HepG2 (cell line): Measurements from ENCODE around the gene TCFL5. TPM values are rescaled to one million over a fixed set of nuclear protein-coding genes. Genes with fewer than 3 reads are reported as not detected.
A peak's percentile ranks its signal among the peaks of the same experiment; 100 is the strongest.

ENCODE experiments used
- CENPBD1 ChIP-seq: sonication (generic); formaldehyde crosslinking; IDR thresholded peaks from 2 replicates; pipeline ENCODE4 v1.8.0; 2022; ENCODE audit warnings: missing genetic modification reagents, low read depth, mild to moderate bottlenecking, borderline replicate concordance
- ELF1 ChIP-seq: sonication (generic); formaldehyde crosslinking; IDR thresholded peaks from 2 replicates; pipeline ENCODE4 v1.4.0; 2020; ENCODE audit warnings: missing genetic modification reagents
- ELK4 ChIP-seq: sonication (generic); formaldehyde crosslinking; IDR thresholded peaks from 2 replicates; pipeline ENCODE4 v1.9.0; 2021; ENCODE audit warnings: missing genetic modification reagents, borderline replicate concordance
- FOSL2 ChIP-seq: sonication (generic); formaldehyde crosslinking; IDR thresholded peaks from 2 replicates; pipeline ENCODE4 v1.4.0; 2020; ENCODE audit warnings: missing genetic modification reagents
- GMEB1 ChIP-seq: sonication (generic); formaldehyde crosslinking; IDR thresholded peaks from 2 replicates; pipeline ENCODE4 v1.5.1; 2020; ENCODE audit warnings: missing genetic modification reagents, mild to moderate bottlenecking, borderline replicate concordance
- IRF9 ChIP-seq: sonication (generic); formaldehyde crosslinking; IDR thresholded peaks from 2 replicates; pipeline ENCODE4 v1.8.0; 2022; ENCODE audit warnings: missing genetic modification reagents, mild to moderate bottlenecking, borderline replicate concordance
- MTF1 ChIP-seq: sonication (generic); formaldehyde crosslinking; IDR thresholded peaks from 2 replicates; pipeline ENCODE4 v1.5.0; 2020; ENCODE audit warnings: missing genetic modification reagents
- MYPOP ChIP-seq: sonication (generic); formaldehyde crosslinking; IDR thresholded peaks from 2 replicates; pipeline ENCODE4 v1.8.1; 2023; ENCODE audit warnings: mild to moderate bottlenecking, moderate library complexity, missing genetic modification reagents
- NFKB2 ChIP-seq: sonication (generic); formaldehyde crosslinking; IDR thresholded peaks from 2 replicates; pipeline ENCODE4 v1.4.0; 2020; ENCODE audit warnings: missing genetic modification reagents, borderline replicate concordance
- NR1H2 ChIP-seq: sonication (generic); formaldehyde crosslinking; IDR thresholded peaks from 2 replicates; pipeline ENCODE4 v1.8.1; 2022; ENCODE audit warnings: low read depth, missing genetic modification reagents, borderline replicate concordance
- RCOR2 ChIP-seq: IDR thresholded peaks from 2 replicates; pipeline ENCODE4 v1.6.1; 2016; ENCODE audit warnings: missing biosample characterization, missing genetic modification reagents
- RFXAP ChIP-seq: sonication (generic); formaldehyde crosslinking; IDR thresholded peaks from 2 replicates; pipeline ENCODE4 v1.4.0; 2020; ENCODE audit warnings: missing genetic modification reagents, borderline replicate concordance
- RXRA ChIP-seq: sonication (generic); formaldehyde crosslinking; IDR thresholded peaks from 2 replicates; pipeline ENCODE4 v1.5.1; 2020; ENCODE audit warnings: missing genetic modification reagents
- ZKSCAN5 ChIP-seq: sonication (generic); formaldehyde crosslinking; IDR thresholded peaks from 2 replicates; pipeline ENCODE4 v1.5.1; 2020; ENCODE audit warnings: mild to moderate bottlenecking, missing genetic modification reagents
- ZNF280B ChIP-seq: sonication (generic); formaldehyde crosslinking; IDR thresholded peaks from 2 replicates; pipeline ENCODE4 v1.5.0; 2020; ENCODE audit warnings: missing genetic modification reagents, mild to moderate bottlenecking, borderline replicate concordance
- ZNF30 ChIP-seq: sonication (generic); formaldehyde crosslinking; IDR thresholded peaks from 2 replicates; pipeline ENCODE4 v1.5.0; 2020; ENCODE audit warnings: mild to moderate bottlenecking, missing genetic modification reagents
- ZNF382 ChIP-seq: sonication (generic); formaldehyde crosslinking; IDR thresholded peaks from 2 replicates; pipeline ENCODE4 v1.5.0; 2020; ENCODE audit warnings: missing genetic modification reagents, mild to moderate bottlenecking, borderline replicate concordance
- ZNF678 ChIP-seq: sonication (generic); formaldehyde crosslinking; IDR thresholded peaks from 2 replicates; pipeline ENCODE4 v1.4.0; 2020; ENCODE audit warnings: mild to moderate bottlenecking, missing genetic modification reagents
- ZNF775 ChIP-seq: sonication (generic); formaldehyde crosslinking; IDR thresholded peaks from 2 replicates; pipeline ENCODE4 v1.4.0; 2020; ENCODE audit warnings: missing genetic modification reagents, mild to moderate bottlenecking, moderate library complexity, borderline replicate concordance
- ZNF83 ChIP-seq: sonication (generic); formaldehyde crosslinking; IDR thresholded peaks from 2 replicates; pipeline ENCODE4 v1.4.0; 2020; ENCODE audit warnings: missing genetic modification reagents, mild to moderate bottlenecking, borderline replicate concordance
- polyA plus RNA-seq, 8 experiments: library from polyadenylated mRNA; depleted of rRNA in 3 of 8; stranded (reverse) in 7 of 8; unstranded in 1 of 8; fragments of >200 nt; fragmentation: Illumina TruSeq in 4 of 8; extraction: Trizol in 4 of 8; gene quantifications; 2 replicates each; pipeline versions ENCODE4 v1.2.1 to v1.2.3, GENCODE V29; 2011 to 2016; ENCODE audit warnings: low read depth in 4 of 8, missing spikeins in 1 of 8, mixed read lengths in 1 of 8; ENCODE audit not compliant: insufficient read depth in 1 of 8
- total RNA-seq, 5 experiments: library from RNA; depleted of rRNA; stranded (reverse); fragments of >200 nt; fragmentation: Illumina TruSeq; extraction: Trizol; gene quantifications; 2 replicates each; pipeline ENCODE4 v1.2.3, GENCODE V29; 2016; ENCODE audit warnings: low read depth in 1 of 5

TCFL5 gene
- total and polyA plus RNA-seq, 2 of the 13 experiments (the other 11 are each of a cell fraction or from before 2014, with no cell fraction given): 14.8 to 20.0 TPM

GRCh38 chr20:62804627-62805154 lies 56.9 kb downstream of the TCFL5 start, which contains the start of gene OGFR (continued):
- TF ChIP-seq GMEB1 (CRISPR knock-in tag): no peak
- no peak for TF ChIP-seq ZNF30 (CRISPR knock-in tag)
- no peak for TF ChIP-seq MYPOP
- TF ChIP-seq RCOR2: no peak
- TF ChIP-seq ELF1 (CRISPR knock-in tag): peak; percentile 67; the same call in 1 of the 2 replicates
- TF ChIP-seq ZNF280B: no peak; the same call in 1 of the 2 replicates
- TF ChIP-seq ELK4: no peak
- no peak for TF ChIP-seq ZKSCAN5 (CRISPR knock-in tag)
- TF ChIP-seq ZNF775 (CRISPR knock-in tag): no peak
- TF ChIP-seq ZNF678 (CRISPR knock-in tag): no peak
- peak; percentile 63; the same call in 1 of the 2 replicates for TF ChIP-seq RXRA (CRISPR knock-in tag)
- no peak for TF ChIP-seq ZNF382
- TF ChIP-seq NFKB2 (CRISPR knock-in tag): peak; percentile 84
- TF ChIP-seq MTF1 (CRISPR knock-in tag): no peak
- no peak for TF ChIP-seq ZNF83 (CRISPR knock-in tag)
- no peak for TF ChIP-seq CENPBD1 (CRISPR knock-in tag)
- no peak; the same call in 1 of the 2 replicates for TF ChIP-seq FOSL2
- TF ChIP-seq IRF9 (CRISPR knock-in tag): no peak; the same call in 1 of the 2 replicates
- TF ChIP-seq NR1H2 (CRISPR knock-in tag): no peak
- no peak; the same call in 1 of the 2 replicates for TF ChIP-seq RFXAP
